ENCODE data around the gene DCAF12. TPM values are rescaled to one million over a fixed set of nuclear protein-coding genes. Genes with fewer than 3 reads are reported as not detected.
"Not testable (repeated sequence)": the region's sequence is repeated elsewhere in the genome, so short reads cannot be mapped to it uniquely, and the experiment has no call there.

DCAF12 gene
- total RNA-seq, 1 donor from 2014 or later = 52.6 TPM

- no peak overlapping the region for H3K4me3 Mint-ChIP-seq
- no peak for DNase-seq (ENCODE audit: low read depth, low spot score)
- H3K27me3 Mint-ChIP-seq (ENCODE audit: low read depth) = no peaks in the 10 kb centered on the region
- no peak for TF ChIP-seq CTCF (conservative IDR thresholded peaks at IDR 0.05)
- no peaks in the 10 kb centered on the region for H3K36me3 Mint-ChIP-seq (ENCODE audit: low read depth)
- no peaks in the 10 kb centered on the region for H3K4me1 Mint-ChIP-seq
- H3K9me3 Mint-ChIP-seq = no peaks in the 10 kb centered on the region
- H3K27ac Mint-ChIP-seq (ENCODE audit: unreplicated experiment) = no peak overlapping the region
Observed at GRCh38 chr9:34145165-34145564, 18.7 kb upstream of the DCAF12 start.

- H3K27ac Mint-ChIP-seq (ENCODE audit: unreplicated experiment) = no peak overlapping the region
- H3K9me3 Mint-ChIP-seq = no peaks in the 10 kb centered on the region
- no peaks in the 10 kb centered on the region for H3K36me3 Mint-ChIP-seq (ENCODE audit: low read depth)
- H3K4me3 Mint-ChIP-seq = no peak overlapping the region
- no peaks in the 10 kb centered on the region for H3K4me1 Mint-ChIP-seq
- no peaks in the 10 kb centered on the region for H3K27me3 Mint-ChIP-seq (ENCODE audit: low read depth)
- TF ChIP-seq CTCF (conservative IDR thresholded peaks at IDR 0.05) = no peak
- DNase-seq (ENCODE audit: low read depth, low spot score) = no peak
Observed at GRCh38 chr9:34143116-34143515, 16.6 kb upstream of the DCAF12 start.

GRCh38 chr9:34140853-34141252, 14.4 kb upstream of the DCAF12 start:
- no peak for DNase-seq (ENCODE audit: low read depth, low spot score)
- Mint-ChIP-seq H3K27me3 (ENCODE audit: low read depth) (no peaks in the 10 kb centered on the region), H3K9me3 (no peaks in the 10 kb centered on the region), H3K4me1 (no peaks in the 10 kb centered on the region), H3K27ac (ENCODE audit: unreplicated experiment) (no peak overlapping the region), H3K4me3 (no peak overlapping the region), H3K36me3 (ENCODE audit: low read depth) (no peaks in the 10 kb centered on the region)
- TF ChIP-seq CTCF (conservative IDR thresholded peaks at IDR 0.05) = no peak

- Mint-ChIP-seq H3K4me3 (no peak overlapping the region), H3K27me3 (ENCODE audit: low read depth) (no peaks in the 10 kb centered on the region), H3K4me1 (no peaks in the 10 kb centered on the region), H3K36me3 (ENCODE audit: low read depth) (no peaks in the 10 kb centered on the region), H3K9me3 (peaks cover 4% of the 10 kb centered on the region), H3K27ac (ENCODE audit: unreplicated experiment) (no peak overlapping the region)
- DNase-seq (ENCODE audit: low read depth, low spot score) = no peak
- no peak for TF ChIP-seq CTCF (conservative IDR thresholded peaks at IDR 0.05)
Observed at GRCh38 chr9:34139477-34140146, 13.1 kb upstream of the DCAF12 start.

- not testable (repeated sequence) for H3K27ac Mint-ChIP-seq (ENCODE audit: unreplicated experiment); H3K27me3 Mint-ChIP-seq (ENCODE audit: low read depth); H3K4me1 Mint-ChIP-seq; H3K4me3 Mint-ChIP-seq; H3K36me3 Mint-ChIP-seq (ENCODE audit: low read depth); DNase-seq (ENCODE audit: low read depth, low spot score); H3K9me3 Mint-ChIP-seq
Observed at GRCh38 chr9:34138644-34139043, 12.1 kb upstream of the DCAF12 start.

- TF ChIP-seq CTCF (conservative IDR thresholded peaks at IDR 0.05) = no peak
Observed at GRCh38 chr9:34134521-34134920, 8.0 kb upstream of the DCAF12 start.

More at GRCh38 chr9:34134521-34134920, 8.0 kb upstream of the DCAF12 start:
- Mint-ChIP-seq H3K27me3 (ENCODE audit: low read depth) (no peaks in the 10 kb centered on the region), H3K27ac (ENCODE audit: unreplicated experiment) (no peak overlapping the region), H3K9me3 (peaks cover 4% of the 10 kb centered on the region), H3K4me1 (no peaks in the 10 kb centered on the region), H3K36me3 (ENCODE audit: low read depth) (no peaks in the 10 kb centered on the region), H3K4me3 (no peak overlapping the region)
- no peak for DNase-seq (ENCODE audit: low read depth, low spot score)

Measured in neural crest cell (in vitro differentiated cells).